ENCODE measurements around the gene TRIM24. TPM values are rescaled to one million over a fixed set of nuclear protein-coding genes. Genes with fewer than 3 reads are reported as not detected.
"Not testable (repeated sequence)": the region's sequence is repeated elsewhere in the genome, so short reads cannot be mapped to it uniquely, and the experiment has no call there.

The TRIM24 gene
- polyA plus RNA-seq, 1 donor (not counting 4 experiments of a cell fraction or from before 2014, with no cell fraction given): 7.9 TPM

DNA sequence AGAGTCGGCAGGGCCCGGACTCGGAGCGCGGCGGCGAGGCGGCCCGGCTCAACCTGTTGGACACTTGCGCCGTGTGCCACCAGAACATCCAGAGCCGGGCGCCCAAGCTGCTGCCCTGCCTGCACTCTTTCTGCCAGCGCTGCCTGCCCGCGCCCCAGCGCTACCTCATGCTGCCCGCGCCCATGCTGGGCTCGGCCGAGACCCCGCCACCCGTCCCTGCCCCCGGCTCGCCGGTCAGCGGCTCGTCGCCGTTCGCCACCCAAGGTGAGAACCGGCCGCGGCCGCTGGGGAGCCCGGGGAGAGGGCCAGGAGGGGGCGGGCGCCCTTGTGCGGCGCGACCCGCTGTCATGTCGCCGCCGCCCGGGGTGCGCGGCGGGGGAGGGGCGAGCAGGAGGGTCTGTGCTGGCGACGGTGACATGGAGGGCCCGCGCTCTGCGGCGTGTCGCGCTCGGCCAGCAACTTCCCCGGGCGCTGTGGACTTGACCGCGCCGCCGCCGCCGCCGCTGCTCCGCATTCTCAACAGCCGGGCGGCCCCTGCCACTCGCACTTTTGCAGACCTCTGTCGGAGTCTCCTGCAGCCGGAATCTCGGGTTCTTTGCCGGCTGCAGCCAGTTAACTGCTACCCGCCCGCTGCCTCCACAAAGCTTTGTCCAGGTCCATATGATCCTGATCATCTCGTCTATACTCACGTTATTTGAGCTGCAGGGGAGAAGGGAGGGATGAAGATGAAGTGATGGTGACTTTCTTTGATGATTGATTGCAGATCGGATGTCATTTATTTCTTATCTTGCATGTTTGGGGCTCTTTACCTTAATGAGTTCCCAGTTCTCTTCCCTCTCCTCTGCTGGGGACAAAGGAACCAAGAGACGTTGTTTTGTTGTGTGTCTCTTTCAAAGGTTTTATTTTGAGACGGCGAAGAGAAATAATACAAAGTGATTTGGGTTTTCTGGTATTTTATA, 869 bp downstream of the TRIM24 start:
- H3K9ac ChIP-seq (ENCODE audit: control insufficient read depth, extremely low read depth, insufficient read depth, low read length): peak overlapping the region; percentile 72
- dilution Hi-C loops (cut with MboI; ENCODE audit: extremely low pct_ligation_motif_present, low sequenced_read_pairs): no loop called here
- no peaks in the 10 kb centered on the region for H3K36me3 ChIP-seq (ENCODE audit: control insufficient read depth in 2 of 2, extremely low read depth in 1 of 2, insufficient read depth in 2 of 2, low read length in 2 of 2)
- no peaks in the 10 kb centered on the region for H3K9me1 ChIP-seq (ENCODE audit: control insufficient read depth, extremely low read depth, insufficient read depth, low read length)
- H3K4me3 ChIP-seq (ENCODE audit: control insufficient read depth in 2 of 3, extremely low read depth in 1 of 3, insufficient read depth in 2 of 3, low read depth in 1 of 3, low read length in 3 of 3): peak overlapping the region; percentile 60 to 90 (median 88)
- no peaks in the 10 kb centered on the region for H3K9me3 ChIP-seq (ENCODE audit: control insufficient read depth, low read depth, low read length)
- H3K27me3 ChIP-seq (ENCODE audit: control insufficient read depth, extremely low read depth, insufficient read depth, low read length): no peaks in the 10 kb centered on the region
- H3K4me2 ChIP-seq (ENCODE audit: control insufficient read depth, extremely low read depth, insufficient read depth, low read depth, low read length): peak overlapping the region; percentile 92
- H4K20me1 ChIP-seq (ENCODE audit: control insufficient read depth, extremely low read depth, insufficient read depth, low read length): no peaks in the 10 kb centered on the region
- H3K4me1 ChIP-seq (ENCODE audit: control insufficient read depth, extremely low read depth, insufficient read depth, low read length): peaks cover 5% of the 10 kb centered on the region
- TF ChIP-seq, protein P1, sequence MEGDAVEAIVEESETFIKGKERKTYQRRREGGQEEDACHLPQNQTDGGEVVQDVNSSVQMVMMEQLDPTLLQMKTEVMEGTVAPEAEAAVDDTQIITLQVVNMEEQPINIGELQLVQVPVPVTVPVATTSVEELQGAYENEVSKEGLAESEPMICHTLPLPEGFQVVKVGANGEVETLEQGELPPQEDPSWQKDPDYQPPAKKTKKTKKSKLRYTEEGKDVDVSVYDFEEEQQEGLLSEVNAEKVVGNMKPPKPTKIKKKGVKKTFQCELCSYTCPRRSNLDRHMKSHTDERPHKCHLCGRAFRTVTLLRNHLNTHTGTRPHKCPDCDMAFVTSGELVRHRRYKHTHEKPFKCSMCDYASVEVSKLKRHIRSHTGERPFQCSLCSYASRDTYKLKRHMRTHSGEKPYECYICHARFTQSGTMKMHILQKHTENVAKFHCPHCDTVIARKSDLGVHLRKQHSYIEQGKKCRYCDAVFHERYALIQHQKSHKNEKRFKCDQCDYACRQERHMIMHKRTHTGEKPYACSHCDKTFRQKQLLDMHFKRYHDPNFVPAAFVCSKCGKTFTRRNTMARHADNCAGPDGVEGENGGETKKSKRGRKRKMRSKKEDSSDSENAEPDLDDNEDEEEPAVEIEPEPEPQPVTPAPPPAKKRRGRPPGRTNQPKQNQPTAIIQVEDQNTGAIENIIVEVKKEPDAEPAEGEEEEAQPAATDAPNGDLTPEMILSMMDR (optimal IDR thresholded peaks at IDR 0.05 in 1 of 3, IDR thresholded peaks at IDR 0.05 in 1 of 3, conservative IDR thresholded peaks at IDR 0.05 in 1 of 3; ENCODE audit: extremely low read depth in 1 of 3, insufficient read depth in 2 of 3, low read length in 3 of 3): no peak
- no peak for TF ChIP-seq EZH2 (IDR thresholded peaks at IDR 0.05; ENCODE audit: low read length)
- no peak for FAIRE-seq
- DNase-seq (ENCODE audit: low read depth, low spot score): no peak
- peaks cover 30% of the 10 kb centered on the region for H3K79me2 ChIP-seq (ENCODE audit: control insufficient read depth, insufficient read depth, low read length)
- H3K27ac ChIP-seq (ENCODE audit: control insufficient read depth, insufficient read depth, low read length): peak overlapping the region; percentile 56
- peak overlapping the region; percentile 76 for H2AFZ ChIP-seq (ENCODE audit: control insufficient read depth, low read length)

- H3K9me1 ChIP-seq (ENCODE audit: control insufficient read depth, extremely low read depth, insufficient read depth, low read length); H2AFZ ChIP-seq (ENCODE audit: control insufficient read depth, low read length); H3K9me3 ChIP-seq (ENCODE audit: control insufficient read depth, low read depth, low read length); H3K9ac ChIP-seq (ENCODE audit: control insufficient read depth, extremely low read depth, insufficient read depth, low read length); H3K4me2 ChIP-seq (ENCODE audit: control insufficient read depth, extremely low read depth, insufficient read depth, low read depth, low read length); DNase-seq (ENCODE audit: low read depth, low spot score); H3K36me3 ChIP-seq (ENCODE audit: control insufficient read depth in 2 of 2, extremely low read depth in 1 of 2, insufficient read depth in 2 of 2, low read length in 2 of 2); H4K20me1 ChIP-seq (ENCODE audit: control insufficient read depth, extremely low read depth, insufficient read depth, low read length); H3K27me3 ChIP-seq (ENCODE audit: control insufficient read depth, extremely low read depth, insufficient read depth, low read length); H3K4me3 ChIP-seq (ENCODE audit: control insufficient read depth in 2 of 3, extremely low read depth in 1 of 3, insufficient read depth in 2 of 3, low read depth in 1 of 3, low read length in 3 of 3); dilution Hi-C loops (cut with MboI; ENCODE audit: extremely low pct_ligation_motif_present, low sequenced_read_pairs); FAIRE-seq; H3K4me1 ChIP-seq (ENCODE audit: control insufficient read depth, extremely low read depth, insufficient read depth, low read length); H3K27ac ChIP-seq (ENCODE audit: control insufficient read depth, insufficient read depth, low read length): not testable (repeated sequence)
- H3K79me2 ChIP-seq (ENCODE audit: control insufficient read depth, insufficient read depth, low read length): peaks cover 39% of the 10 kb centered on the region
Observed at GRCh38 chr7:138463291-138463618, 3.2 kb downstream of the TRIM24 start.
